ELF-1 (cell line): ENCODE data around the gene IMPDH2.

Experiments used
- DNase-seq: peaks from one replicate; pipeline ENCODE4 v3.0.0-alpha.2; 2016; ENCODE audit warnings: low read depth, low spot score

IMPDH2 gene

DNA sequence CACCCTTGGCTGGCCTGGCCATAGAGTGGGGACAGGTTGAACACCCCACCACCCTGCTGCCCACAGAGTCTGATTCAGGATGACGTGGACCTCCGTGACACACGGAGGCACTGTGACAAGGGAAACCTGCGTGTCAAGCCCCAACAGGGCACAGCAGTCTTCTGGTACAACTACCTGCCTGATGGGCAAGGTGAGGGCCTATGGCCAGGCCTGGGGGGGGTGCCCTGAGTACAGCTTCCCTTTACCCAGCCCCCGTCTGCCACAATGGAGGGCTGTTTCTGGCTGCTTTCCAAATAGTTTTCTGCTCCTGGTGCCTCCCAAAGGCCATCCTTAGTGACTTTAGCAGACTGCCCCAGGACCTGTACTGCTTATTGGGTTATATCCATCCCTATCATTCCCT is 23.2 kb downstream of the IMPDH2 start:
- DNase-seq = no peak

DNA sequence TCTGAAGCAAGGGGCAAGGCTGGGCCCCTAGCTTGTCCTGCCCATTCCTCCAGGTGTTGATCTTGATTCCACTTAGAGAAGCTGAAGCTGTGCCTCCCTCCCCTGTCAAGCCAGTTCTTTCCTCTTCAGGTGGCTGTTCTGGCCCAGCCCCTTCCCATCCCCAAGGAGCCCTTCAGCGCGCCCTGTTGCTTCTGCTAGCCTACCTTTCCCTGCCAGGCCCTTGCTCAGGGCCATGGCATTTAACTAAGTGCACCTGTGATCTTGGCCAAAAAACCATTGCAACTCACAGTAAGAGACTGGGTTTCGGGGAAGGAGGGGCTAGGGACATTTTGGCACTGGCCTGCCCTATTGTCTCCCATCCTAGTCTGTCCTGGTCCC is 23.9 kb downstream of the IMPDH2 start:
- DNase-seq = no peak

DNA sequence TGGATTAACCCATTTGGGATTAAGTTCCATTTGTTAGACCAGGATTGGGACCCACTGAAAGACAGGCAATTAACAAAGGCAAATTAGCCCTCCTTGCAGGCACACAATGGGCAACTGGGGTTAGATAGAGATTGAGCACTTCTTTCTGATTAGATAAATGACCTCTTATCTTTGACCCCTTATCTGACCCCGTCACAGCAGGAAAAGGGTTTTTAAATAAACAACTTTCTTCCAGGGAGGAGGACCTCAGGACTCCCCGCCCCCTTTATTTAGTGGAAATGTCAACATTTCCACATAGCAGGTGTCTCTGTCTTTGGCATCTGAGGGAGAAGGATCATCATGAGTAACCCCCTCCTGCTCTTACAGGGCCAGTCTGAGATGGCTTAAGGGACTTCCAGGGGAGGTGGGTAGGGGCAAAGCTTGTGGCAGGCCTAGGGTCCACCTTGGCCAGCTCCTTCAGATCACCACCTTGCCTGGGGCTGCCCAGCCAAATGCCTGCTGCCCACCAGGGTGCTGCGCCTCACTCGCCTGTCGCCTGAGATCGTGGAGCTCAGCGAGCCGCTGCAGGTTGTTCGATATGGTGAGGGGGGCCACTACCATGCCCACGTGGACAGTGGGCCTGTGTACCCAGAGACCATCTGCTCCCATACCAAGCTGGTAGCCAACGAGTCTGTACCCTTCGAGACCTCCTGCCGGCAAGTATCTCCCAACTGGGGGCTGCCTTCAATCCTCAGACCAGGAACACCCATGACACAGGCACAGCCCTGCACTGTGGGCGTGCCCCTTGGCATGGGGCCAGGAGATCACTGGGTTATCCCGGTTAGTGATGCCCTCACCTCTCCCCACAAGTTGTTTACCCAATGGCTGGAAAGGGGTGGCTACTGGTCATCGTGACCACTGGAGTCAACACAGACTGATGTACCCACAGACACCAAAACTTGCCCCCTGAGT is 24.6 kb downstream of the IMPDH2 start:
- DNase-seq = no peak

DNA sequence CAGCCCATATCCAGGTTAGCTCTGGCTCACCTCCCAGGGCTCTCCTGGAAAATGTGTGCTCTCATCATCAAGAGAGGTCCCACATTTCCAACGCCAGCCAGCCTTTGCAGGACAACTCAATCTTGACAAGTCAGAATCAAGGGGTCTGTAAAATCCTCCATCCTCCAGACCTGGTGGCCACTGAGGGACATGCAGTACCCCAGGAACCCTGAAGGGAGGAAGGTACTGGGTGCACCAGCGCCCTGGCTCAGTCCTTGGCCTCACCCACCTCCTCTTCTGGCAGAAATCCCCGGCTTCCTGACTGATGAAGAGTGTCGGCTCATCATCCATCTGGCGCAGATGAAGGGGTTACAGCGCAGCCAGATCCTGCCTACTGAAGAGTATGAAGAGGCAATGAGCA is 28.0 kb downstream of the IMPDH2 start:
- no peak for DNase-seq

- DNase-seq = no peak
These were observed 29.9 kb downstream of the IMPDH2 start for GRCh38 chr3:48999085-48999858.

DNA sequence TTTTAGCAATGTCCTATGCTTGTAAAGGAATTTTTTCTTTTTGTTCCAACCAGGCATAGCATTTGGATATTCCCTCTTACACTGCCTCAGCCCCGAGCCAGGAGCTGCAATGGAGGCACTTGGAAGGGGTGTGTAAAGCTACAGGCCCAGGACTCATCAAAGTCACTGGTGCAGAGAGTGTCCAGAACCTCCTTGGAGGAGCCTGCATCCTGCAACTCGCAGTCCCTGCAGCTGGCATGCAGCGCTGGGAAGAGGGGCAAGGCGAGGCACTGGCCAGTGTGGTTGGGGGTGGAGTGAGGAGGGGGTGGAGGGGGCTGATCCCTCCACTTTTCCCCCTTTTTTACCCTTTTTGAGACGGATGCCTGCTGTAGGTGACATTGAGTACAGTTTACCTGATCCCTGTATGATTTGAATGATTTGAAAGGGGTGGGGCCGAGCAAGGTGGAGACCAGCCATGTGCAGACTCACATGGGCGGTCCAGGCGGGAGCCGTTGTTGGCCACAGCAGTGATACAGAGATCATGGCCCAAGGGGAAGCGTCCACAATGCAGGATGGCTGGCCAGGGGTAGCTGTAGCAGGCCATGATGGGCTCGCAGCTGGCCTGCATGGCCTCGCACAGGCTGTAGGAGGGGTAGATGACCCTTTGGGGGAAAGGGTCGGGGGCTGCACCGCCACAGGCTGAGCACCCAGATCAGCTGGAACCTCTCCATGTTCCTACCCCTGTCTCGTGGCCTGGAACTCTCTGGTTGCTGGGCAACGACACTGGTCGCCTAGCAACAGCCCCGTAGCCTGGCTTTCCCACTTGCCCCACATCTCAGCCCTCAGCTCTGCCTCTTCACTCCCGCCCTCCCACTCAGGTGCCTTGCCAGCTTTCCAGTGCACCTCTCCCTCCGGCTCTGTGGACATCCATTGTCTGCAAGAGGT is 31.2 kb downstream of the IMPDH2 start:
- peak; percentile 70 for DNase-seq

DNA sequence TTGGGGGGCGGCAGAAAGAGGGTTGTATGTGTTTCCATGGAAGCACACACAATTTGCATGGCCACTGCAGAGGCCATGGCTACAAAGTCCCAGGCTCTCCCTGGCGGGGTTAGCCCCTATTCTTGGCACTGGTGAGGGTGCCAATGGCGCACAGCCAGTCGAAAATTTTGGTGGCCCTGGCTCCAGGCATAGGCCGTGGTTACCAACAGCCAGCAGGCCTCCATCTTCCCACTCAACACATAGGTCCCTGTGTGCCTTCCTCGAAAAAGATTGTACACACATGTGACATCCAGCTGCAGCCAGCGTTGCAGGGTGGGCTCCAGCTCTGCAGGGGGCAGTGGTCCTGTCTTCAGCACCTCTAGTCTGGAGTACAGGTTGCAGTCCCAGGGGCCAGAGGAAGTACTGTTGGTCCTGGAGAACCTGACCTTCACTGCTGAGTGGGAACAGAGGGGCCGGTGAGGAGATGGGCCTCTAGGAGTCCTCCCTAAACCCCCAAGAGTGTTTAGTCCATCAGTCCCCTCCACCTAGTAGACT is 32.0 kb downstream of the IMPDH2 start:
- DNase-seq = no peak

- no peak for DNase-seq
These were observed 32.6 kb downstream of the IMPDH2 start for GRCh38 chr3:48996640-48997039.

DNA sequence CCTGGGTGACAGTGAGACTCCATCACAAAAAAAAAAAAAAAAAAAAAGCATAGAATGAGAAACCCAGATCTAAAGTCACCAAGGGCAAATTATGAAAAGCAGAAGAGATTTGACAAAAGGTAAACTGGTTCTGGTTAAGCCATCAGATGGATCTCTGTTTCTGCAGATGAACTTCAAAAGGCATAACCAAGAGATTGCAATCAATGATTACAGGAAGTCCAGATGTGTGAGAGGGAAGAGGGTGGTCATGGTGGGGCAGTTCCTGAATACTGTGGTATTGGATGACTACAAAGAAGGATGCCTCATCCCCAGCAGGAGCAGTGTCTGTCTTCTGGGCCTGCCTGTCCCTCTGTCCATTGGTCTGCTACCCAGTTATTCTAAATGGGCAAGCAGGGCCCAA is 35.4 kb downstream of the IMPDH2 start:
- DNase-seq = no peak

GRCh38 chr3:48991851-48992545 is 37.2 kb downstream of the IMPDH2 start:
- no peak for DNase-seq

DNA sequence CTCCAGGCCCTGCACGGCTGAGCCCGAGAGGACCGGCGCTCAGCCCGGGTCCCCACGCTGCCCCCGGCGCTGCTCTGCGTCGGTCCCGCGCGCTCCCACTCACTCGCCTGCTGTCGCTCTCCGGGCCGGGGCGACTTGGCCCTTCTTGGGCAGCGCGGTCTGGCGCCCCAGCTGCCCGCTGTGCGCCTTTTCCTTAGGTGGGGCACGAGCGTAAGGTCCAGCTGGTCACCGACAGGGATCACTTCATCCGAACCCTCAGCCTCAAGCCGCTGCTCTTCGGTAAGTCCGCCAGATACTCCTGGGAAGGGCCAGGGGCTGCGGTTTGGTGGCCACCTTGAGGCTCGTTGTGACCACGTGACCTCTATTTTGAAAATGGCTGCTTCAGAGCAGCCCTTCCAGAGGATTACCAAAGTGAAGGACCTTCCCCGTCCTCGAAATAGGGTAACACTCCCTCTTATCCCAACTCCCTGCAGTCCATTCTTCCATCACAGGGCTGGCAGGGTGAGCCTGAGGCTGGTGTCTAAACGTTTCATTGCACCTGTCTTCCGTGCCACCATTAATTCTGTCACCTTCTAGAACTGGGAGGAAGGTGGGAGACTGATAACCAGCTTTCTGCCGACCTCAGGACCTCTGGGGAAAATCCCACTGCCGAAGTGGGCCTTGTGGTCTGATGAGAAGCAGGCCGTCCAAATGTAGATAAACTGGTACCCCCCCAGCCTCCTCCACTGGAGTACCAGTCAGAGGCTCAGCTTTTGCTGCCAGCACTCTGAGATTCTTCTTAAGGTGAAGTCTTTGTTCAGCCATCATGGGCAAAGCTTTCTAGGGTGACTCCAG is 38.3 kb downstream of the IMPDH2 start:
- peak; percentile 47 for DNase-seq

GRCh38 chr3:48989796-48990635 is 39.2 kb downstream of the IMPDH2 start, which contains the start of gene P4HTM:
Gene P4HTM (plus strand): TSS chr3:48990241. CDS start chr3:48990257, 16 bp downstream.
- peak; percentile 87 for DNase-seq

GRCh38 chr3:48989126-48989795 is 39.9 kb downstream of the IMPDH2 start:
- DNase-seq = peak; percentile 55

- DNase-seq = no peak
These were observed 43.3 kb downstream of the IMPDH2 start for GRCh38 chr3:48985831-48986376.

GRCh38 chr3:48984663-48985062 is 44.5 kb downstream of the IMPDH2 start:
- DNase-seq = no peak

DNA sequence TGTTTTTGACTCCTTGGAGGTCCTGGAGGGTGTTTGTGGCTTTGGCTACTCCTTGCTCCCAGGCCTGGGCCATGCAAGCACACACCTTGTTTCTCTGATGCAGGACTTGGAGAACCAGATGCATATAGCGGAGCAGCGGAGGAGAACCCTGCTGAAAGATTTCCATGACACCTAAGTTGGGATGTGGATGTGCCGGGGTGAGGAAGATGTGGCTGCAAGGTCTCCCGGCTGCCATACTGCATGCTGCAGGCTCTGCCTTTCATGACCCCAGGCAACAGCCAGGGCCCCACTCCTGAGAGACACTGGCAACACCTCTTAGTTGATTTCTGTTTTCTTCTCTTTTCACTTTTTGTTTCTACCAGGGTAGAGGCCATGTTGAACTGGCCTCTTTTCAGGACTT is 46.1 kb downstream of the IMPDH2 start:
- no peak for DNase-seq

- DNase-seq = no peak
These were observed 46.5 kb downstream of the IMPDH2 start for GRCh38 chr3:48982686-48983085.

GRCh38 chr3:48982016-48982415 is 47.2 kb downstream of the IMPDH2 start:
- DNase-seq = no peak
